Loucy (cell line): ENCODE data around the gene SNAPC4.

Experiments
- H2AFZ ChIP-seq: fragments of 200-600 bp; sonication (generic); 2 replicates; pipeline ENCODE4 v1.6.0; 2016; ENCODE audit warnings: antibody characterized with exemption, mild to moderate bottlenecking, low read length, moderate library complexity
- H3F3A ChIP-seq: fragments of 200-600 bp; 2 replicates; pipeline ENCODE4 v1.6.0; 2016; ENCODE audit warnings: antibody characterized with exemption, low read depth, mild to moderate bottlenecking
- H3K27me3 ChIP-seq: fragments of 200-600 bp; sonication (generic); 2 replicates; pipeline ENCODE4 v1.6.1; 2014; ENCODE audit warnings: low read length, mild to moderate bottlenecking; ENCODE audit not compliant: insufficient read depth, poor library complexity, severe bottlenecking
- H3K36me3 ChIP-seq: fragments of 200-600 bp; sonication (generic); 2 replicates; pipeline ENCODE4 v1.6.1; 2016; ENCODE audit warnings: low read length; ENCODE audit not compliant: insufficient read depth
- H3K4me1 ChIP-seq: fragments of 200-600 bp; sonication (generic); 2 replicates; pipeline ENCODE4 v1.5.1; 2014; ENCODE audit warnings: low read length, mild to moderate bottlenecking; ENCODE audit not compliant: insufficient read depth, poor library complexity, severe bottlenecking
- H3K4me2 ChIP-seq: fragments of 200-600 bp; sonication (generic); 2 replicates; pipeline ENCODE4 v1.6.0; 2014; ENCODE audit warnings: antibody characterized with exemption, low read length, low read depth, mild to moderate bottlenecking; ENCODE audit not compliant: poor library complexity, severe bottlenecking
- H3K4me3 ChIP-seq: fragments of 200-600 bp; sonication (generic); 2 replicates; pipeline ENCODE4 v1.5.1; 2014; ENCODE audit warnings: low read length, mild to moderate bottlenecking, mixed read lengths; ENCODE audit not compliant: poor library complexity, severe bottlenecking
- H3K79me2 ChIP-seq: fragments of 200-600 bp; sonication (generic); 2 replicates; pipeline ENCODE4 v1.6.1; 2014; ENCODE audit warnings: low read length; ENCODE audit not compliant: insufficient read depth
- H3K9ac ChIP-seq: fragments of 200-600 bp; sonication (generic); 2 replicates; pipeline ENCODE4 v1.6.0; 2014; ENCODE audit warnings: mild to moderate bottlenecking, low read depth, low read length, moderate library complexity; ENCODE audit not compliant: poor library complexity, severe bottlenecking
- H3K9me2 ChIP-seq: fragments of 200-600 bp; sonication (generic); replicated peaks from 2 replicates; pipeline ENCODE4 v1.6.1; 2016; ENCODE audit warnings: low read depth, low read length, mixed read lengths
- H3K9me3 ChIP-seq: fragments of 200-600 bp; sonication (generic); 2 replicates; pipeline ENCODE4 v1.6.1; 2014; ENCODE audit warnings: mild to moderate bottlenecking, antibody characterized with exemption, low read length, low read depth; ENCODE audit not compliant: insufficient read depth
- H4K20me1 ChIP-seq: fragments of 200-600 bp; sonication (generic); 2 replicates; pipeline ENCODE4 v1.6.0; 2014; ENCODE audit warnings: antibody characterized with exemption, low read length, mild to moderate bottlenecking; ENCODE audit not compliant: insufficient read depth, poor library complexity, severe bottlenecking
- EZH2phosphoT487 ChIP-seq: fragments of 200-600 bp; IDR thresholded peaks from 2 replicates; pipeline ENCODE4 v1.6.1; 2018; ENCODE audit warnings: antibody characterized with exemption, mild to moderate bottlenecking, moderate library complexity, borderline replicate concordance
- TF ChIP-seq, protein P1 (sequence below): fragments of 200-600 bp; sonication (generic); conservative IDR thresholded peaks from 2 replicates; pipeline ENCODE4 v1.5.1; 2014; ENCODE audit warnings: mild to moderate bottlenecking, antibody characterized with exemption, low read length

Gene SNAPC4

DNA sequence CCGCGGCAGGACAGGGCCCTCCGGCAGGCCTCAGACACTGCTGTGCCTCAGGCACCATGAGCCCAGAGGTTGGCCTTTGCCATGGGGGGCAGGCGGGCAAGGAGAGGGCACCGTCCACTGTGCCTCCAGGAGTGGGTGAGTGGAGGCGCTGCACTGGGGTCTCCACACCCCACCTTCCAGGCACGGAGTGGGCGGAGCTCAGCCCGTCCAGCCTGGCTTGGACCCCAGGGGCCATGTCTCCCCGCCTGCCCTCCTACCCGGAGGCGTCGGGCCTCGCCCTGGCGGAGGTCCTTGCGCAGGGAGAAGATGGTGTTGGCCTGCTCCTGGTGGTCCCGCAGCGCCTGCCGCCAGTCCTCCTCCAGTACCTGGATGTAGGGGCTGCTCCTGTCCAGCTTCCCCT is 29.9 kb downstream of the SNAPC4 start:
- TF ChIP-seq, protein P1, sequence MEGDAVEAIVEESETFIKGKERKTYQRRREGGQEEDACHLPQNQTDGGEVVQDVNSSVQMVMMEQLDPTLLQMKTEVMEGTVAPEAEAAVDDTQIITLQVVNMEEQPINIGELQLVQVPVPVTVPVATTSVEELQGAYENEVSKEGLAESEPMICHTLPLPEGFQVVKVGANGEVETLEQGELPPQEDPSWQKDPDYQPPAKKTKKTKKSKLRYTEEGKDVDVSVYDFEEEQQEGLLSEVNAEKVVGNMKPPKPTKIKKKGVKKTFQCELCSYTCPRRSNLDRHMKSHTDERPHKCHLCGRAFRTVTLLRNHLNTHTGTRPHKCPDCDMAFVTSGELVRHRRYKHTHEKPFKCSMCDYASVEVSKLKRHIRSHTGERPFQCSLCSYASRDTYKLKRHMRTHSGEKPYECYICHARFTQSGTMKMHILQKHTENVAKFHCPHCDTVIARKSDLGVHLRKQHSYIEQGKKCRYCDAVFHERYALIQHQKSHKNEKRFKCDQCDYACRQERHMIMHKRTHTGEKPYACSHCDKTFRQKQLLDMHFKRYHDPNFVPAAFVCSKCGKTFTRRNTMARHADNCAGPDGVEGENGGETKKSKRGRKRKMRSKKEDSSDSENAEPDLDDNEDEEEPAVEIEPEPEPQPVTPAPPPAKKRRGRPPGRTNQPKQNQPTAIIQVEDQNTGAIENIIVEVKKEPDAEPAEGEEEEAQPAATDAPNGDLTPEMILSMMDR = no peak
- no peak for TF ChIP-seq EZH2phosphoT487
- H3K4me1 ChIP-seq = no peaks in the 10 kb centered on the region
- H3K4me2 ChIP-seq = no peak overlapping the region
- H3F3A ChIP-seq = no peaks in the 10 kb centered on the region
- H3K9me2 ChIP-seq = no peaks in the 10 kb centered on the region
- no peaks in the 10 kb centered on the region for H3K79me2 ChIP-seq
- H3K4me3 ChIP-seq = no peak overlapping the region
- no peaks in the 10 kb centered on the region for H3K9me3 ChIP-seq
- H4K20me1 ChIP-seq = no peaks in the 10 kb centered on the region
- H3K27me3 ChIP-seq = no peaks in the 10 kb centered on the region
- H3K36me3 ChIP-seq = no peaks in the 10 kb centered on the region
- no peak overlapping the region for H2AFZ ChIP-seq
- H3K9ac ChIP-seq = no peak overlapping the region

DNA sequence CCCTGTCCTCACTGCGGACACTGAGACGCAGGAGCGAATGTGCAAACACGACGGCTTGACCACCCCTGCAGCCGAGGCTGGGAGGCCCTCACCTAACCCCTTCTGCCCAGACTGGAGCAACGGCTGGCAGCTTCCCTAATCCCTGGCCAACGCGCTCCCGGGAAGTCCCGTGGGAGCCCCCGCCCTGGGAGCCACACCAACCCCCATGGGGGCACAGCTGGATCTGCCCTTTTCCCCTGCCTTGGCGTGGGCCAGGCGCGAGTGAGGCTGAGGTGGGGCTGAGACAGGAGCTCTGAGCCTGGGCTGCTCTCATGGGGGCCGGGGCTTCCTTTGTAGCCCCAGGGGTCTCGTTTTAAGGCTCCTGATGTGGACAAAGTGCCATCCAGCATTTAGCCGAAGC is 31.8 kb downstream of the SNAPC4 start:
- H3K36me3 ChIP-seq = no peaks in the 10 kb centered on the region
- no peaks in the 10 kb centered on the region for H3K4me1 ChIP-seq

DNA sequence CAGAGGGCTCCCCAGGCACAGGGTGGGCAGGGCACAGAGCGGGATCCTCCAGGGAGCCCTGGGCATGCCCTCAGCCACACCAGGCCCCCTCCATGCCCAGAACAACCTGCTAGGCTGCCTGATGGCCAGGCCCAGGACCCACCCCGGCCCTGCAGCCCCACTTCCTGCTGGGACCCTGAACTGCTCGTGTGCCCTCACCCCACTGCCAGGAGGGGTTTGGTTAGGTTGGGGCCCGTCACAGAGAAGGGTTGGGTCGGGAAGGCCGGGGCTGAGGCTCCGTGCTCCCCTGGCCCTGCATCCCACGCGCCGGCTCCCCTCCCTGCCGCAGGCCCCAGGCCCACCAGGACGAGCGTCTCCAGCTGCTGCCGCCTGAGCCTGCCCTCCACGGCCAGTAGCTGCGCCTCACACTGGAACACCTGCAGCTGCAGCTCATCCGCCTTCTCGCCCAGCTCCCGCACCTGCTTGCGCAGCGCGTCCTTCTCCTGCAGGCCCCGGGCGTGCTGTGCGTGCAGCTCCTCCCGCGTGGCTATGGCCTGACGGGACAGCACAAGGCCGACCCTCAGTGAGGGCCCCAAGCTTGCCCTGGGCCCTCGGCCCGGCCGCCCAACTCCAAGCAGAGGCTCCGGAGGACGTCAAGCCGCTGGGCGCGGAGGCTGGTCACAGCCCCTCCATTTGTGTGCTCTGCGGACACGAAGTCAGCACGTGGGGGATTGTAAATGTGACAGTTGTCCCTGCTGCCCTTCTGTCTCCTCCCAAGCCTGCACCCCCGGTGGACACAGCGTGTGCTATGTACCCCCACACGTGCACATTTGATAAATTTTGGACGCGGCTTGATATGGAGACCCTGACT is 32.4 kb downstream of the SNAPC4 start:
- Histone ChIP-seq H3K27me3 (no peaks in the 10 kb centered on the region), H3K4me1 (peaks cover 4% of the 10 kb centered on the region), H3K9me3 (no peaks in the 10 kb centered on the region), H3K36me3 (no peaks in the 10 kb centered on the region), H3K79me2 (no peaks in the 10 kb centered on the region), H3K9me2 (no peaks in the 10 kb centered on the region), H3F3A (no peaks in the 10 kb centered on the region), H4K20me1 (peaks cover 5% of the 10 kb centered on the region), H3K9ac (no peak overlapping the region), H3K4me3 (no peak overlapping the region), H3K4me2 (no peak overlapping the region), H2AFZ (no peak overlapping the region)
- no peak for TF ChIP-seq EZH2phosphoT487
- TF ChIP-seq, protein P1 = no peak

More for the DNA sequence above, 31.8 kb downstream of the SNAPC4 start:
- no peak overlapping the region for H3K4me2 ChIP-seq
- no peak overlapping the region for H3K9ac ChIP-seq
- H3K79me2 ChIP-seq = no peaks in the 10 kb centered on the region
- no peak overlapping the region for H3K4me3 ChIP-seq
- TF ChIP-seq, protein P1 = no peak
- no peak for TF ChIP-seq EZH2phosphoT487
- no peaks in the 10 kb centered on the region for H3K27me3 ChIP-seq
- H3F3A ChIP-seq = no peaks in the 10 kb centered on the region
- H3K9me3 ChIP-seq = no peaks in the 10 kb centered on the region
- no peak overlapping the region for H2AFZ ChIP-seq
- H4K20me1 ChIP-seq = no peaks in the 10 kb centered on the region
- H3K9me2 ChIP-seq = no peaks in the 10 kb centered on the region
